AG04450 (cell line): ENCODE results near the gene FRMD8. TPM values are rescaled to one million over a fixed set of nuclear protein-coding genes. Genes with fewer than 3 reads are reported as not detected.
A peak's percentile ranks its signal among the peaks of the same experiment; 100 is the strongest.

Experiments
- CTCF ChIA-PET: fragments of 300-600, 350-600 bp; formaldehyde crosslinking; extraction: SDS; loops from one replicate; lab custom pipeline; 2022; ENCODE audit warnings: antibody characterized with exemption, inconsistent platforms; lab: Charles Lee
- POLR2A ChIA-PET: fragments of 350-600 bp; formaldehyde crosslinking; extraction: SDS; loops from one replicate; lab custom pipeline; 2021; ENCODE audit warnings: antibody characterized with exemption, inconsistent platforms; lab: Yijun Ruan, JAX
- DNase-seq: peaks from one replicate; pipeline ENCODE4 v3.0.0-alpha.2; 2011; ENCODE audit warnings: low read depth, low spot score
- H3K27ac ChIP-seq: one replicate; pipeline ENCODE4 v1.5.1; 2012; ENCODE audit warnings: low read depth, low read length, control low read depth
- H3K27me3 ChIP-seq: one replicate; pipeline ENCODE4 v1.6.0; 2012; ENCODE audit warnings: low read length; ENCODE audit not compliant: control insufficient read depth, insufficient read depth
- H3K4me3 ChIP-seq: 2 replicates; pipeline ENCODE4 v1.5.1; 2011; ENCODE audit warnings: mild to moderate bottlenecking, low read depth, low read length, control low read depth
- H3K9me3 ChIP-seq: 2 replicates; pipeline ENCODE4 v1.5.1; 2012; ENCODE audit warnings: low read length; ENCODE audit not compliant: control insufficient read depth, insufficient read depth
- CTCF ChIP-seq: IDR thresholded peaks from 2 replicates; pipeline ENCODE4 v1.5.1; 2011; ENCODE audit warnings: low read depth, low read length, control low read depth, inconsistent platforms
- polyA plus RNA-seq: library from polyadenylated mRNA; depleted of rRNA; stranded (reverse); fragments of >200 nt; gene quantifications from 2 replicates; pipeline ENCODE4 v1.2.3, GENCODE V29; 2011

The FRMD8 gene
- polyA plus RNA-seq, 1 experiment, result 10.7 TPM

- peak; percentile 15; the same call in 1 of the 2 replicates for TF ChIP-seq CTCF
- ChIA-PET POLR2A (interaction anchor here (0.7 to 17.0 kb wide), 7 partner anchors 9 to 213 kb away, joined by 3 to 999 read pairs (median 13); partner anchors contain the start of genes FAM89B and MALAT1), CTCF (no interaction called here)
- Histone ChIP-seq H3K4me3 (peak overlapping the region; percentile 97), H3K27me3 (no peaks in the 10 kb centered on the region), H3K27ac (peak overlapping the region; percentile 100), H3K9me3 (peaks cover 6% of the 10 kb centered on the region; the same call in 1 of the 2 replicates)
- DNase-seq, result no peak
These were observed 38.9 kb downstream of the FRMD8 start for GRCh38 chr11:65425105-65425970.

GRCh38 chr11:65425971-65426838 lies 39.8 kb downstream of the FRMD8 start:
- peaks cover 6% of the 10 kb centered on the region; the same call in 1 of the 2 replicates for H3K9me3 ChIP-seq
- peak overlapping the region; percentile 97 for H3K4me3 ChIP-seq
- CTCF ChIA-PET, result no interaction called here
- peak overlapping the region; percentile 83 for H3K27ac ChIP-seq
- no peak for DNase-seq
- no peak for TF ChIP-seq CTCF
- H3K27me3 ChIP-seq, result no peaks in the 10 kb centered on the region
- POLR2A ChIA-PET, result interaction anchor here (2.4 to 17.0 kb wide), 2 partner anchors 10 to 75 kb away, joined by 13 to 999 read pairs; partner anchors contain the start of gene MALAT1

- H3K9me3 ChIP-seq, result peaks cover 6% of the 10 kb centered on the region; the same call in 1 of the 2 replicates
- no peak for DNase-seq
- H3K4me3 ChIP-seq, result peak overlapping the region; percentile 97
- CTCF ChIA-PET, result no interaction called here
- no peak for TF ChIP-seq CTCF
- peak overlapping the region; percentile 83 for H3K27ac ChIP-seq
- POLR2A ChIA-PET, result interaction anchor here (1.0 to 17.0 kb wide), 3 partner anchors 6 to 74 kb away, joined by 3 to 999 read pairs (median 46); partner anchors contain the start of genes MALAT1 and NEAT1
- no peaks in the 10 kb centered on the region for H3K27me3 ChIP-seq
These were observed 40.6 kb downstream of the FRMD8 start for GRCh38 chr11:65426839-65427690.

- Histone ChIP-seq H3K4me3 (peak overlapping the region; percentile 97), H3K27me3 (no peaks in the 10 kb centered on the region), H3K27ac (peak overlapping the region; percentile 83), H3K9me3 (peaks cover 5% of the 10 kb centered on the region; the same call in 1 of the 2 replicates)
- no peak for TF ChIP-seq CTCF
- POLR2A ChIA-PET, result interaction anchor here (1.0 to 17.0 kb wide), 4 partner anchors 7 to 74 kb away, joined by 3 to 999 read pairs (median 25); partner anchors contain the start of genes MALAT1 and NEAT1
- CTCF ChIA-PET, result no interaction called here
- no peak for DNase-seq
These were observed 41.5 kb downstream of the FRMD8 start for GRCh38 chr11:65427691-65428577.
